WTC11 (cell line): Measurements from ENCODE around the gene SPRED1.

Experiments
- CREB1 ChIP-seq: sonication (generic); formaldehyde crosslinking; IDR thresholded peaks from 2 replicates; pipeline ENCODE4 v1.8.0; 2023; ENCODE audit warnings: mild to moderate bottlenecking, missing genetic modification reagents
- CREM ChIP-seq: sonication (generic); formaldehyde crosslinking; IDR thresholded peaks from 2 replicates; pipeline ENCODE4 v1.8.1; 2022; ENCODE audit warnings: mild to moderate bottlenecking, missing genetic modification reagents, moderate library complexity
- NFYB ChIP-seq: sonication (generic); formaldehyde crosslinking; conservative IDR thresholded peaks from 2 replicates; pipeline ENCODE4 v1.8.0; 2022; ENCODE audit warnings: low read depth, missing genetic modification reagents
- TCF7 ChIP-seq: sonication (generic); formaldehyde crosslinking; IDR thresholded peaks from 2 replicates; pipeline ENCODE4 v1.8.0; 2022; ENCODE audit warnings: mild to moderate bottlenecking, low read depth, missing genetic modification reagents, moderate library complexity
- ZNF317 ChIP-seq: sonication (generic); formaldehyde crosslinking; IDR thresholded peaks from 2 replicates; pipeline ENCODE4 v1.8.1; 2023; ENCODE audit warnings: low read depth, mild to moderate bottlenecking, moderate library complexity, missing genetic modification reagents, borderline replicate concordance
- TF ChIP-seq, protein P1 (sequence below): sonication (generic); formaldehyde crosslinking; IDR thresholded peaks from 2 replicates; pipeline ENCODE4 v1.8.0; 2023; ENCODE audit warnings: missing genetic modification reagents
- TF ChIP-seq, protein P2 (sequence below): fragments of 200-600 bp; IDR thresholded peaks from 2 replicates; pipeline ENCODE4 v1.8.0; 2022; ENCODE audit warnings: antibody characterized with exemption

DNA sequence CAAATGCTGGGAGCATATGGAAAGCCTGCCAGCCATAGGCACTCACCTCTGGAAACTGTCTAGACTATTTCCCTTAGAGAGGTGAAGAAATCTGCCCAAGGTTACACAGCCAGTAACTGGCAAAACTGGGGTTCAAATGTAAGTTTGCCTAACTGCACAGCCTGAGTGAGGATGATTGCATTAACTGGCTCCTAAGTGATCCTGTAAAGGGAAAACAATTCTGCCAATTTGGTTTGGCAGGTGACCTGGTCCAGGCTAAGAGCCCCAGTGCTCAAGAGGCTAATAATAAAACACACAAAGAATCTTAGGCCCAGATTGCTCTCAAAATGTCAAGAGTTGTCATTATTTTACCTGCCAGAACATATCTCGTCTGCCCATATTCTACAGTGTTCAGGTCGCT, 43.9 kb upstream of the SPRED1 start:
- TF ChIP-seq, protein P1, sequence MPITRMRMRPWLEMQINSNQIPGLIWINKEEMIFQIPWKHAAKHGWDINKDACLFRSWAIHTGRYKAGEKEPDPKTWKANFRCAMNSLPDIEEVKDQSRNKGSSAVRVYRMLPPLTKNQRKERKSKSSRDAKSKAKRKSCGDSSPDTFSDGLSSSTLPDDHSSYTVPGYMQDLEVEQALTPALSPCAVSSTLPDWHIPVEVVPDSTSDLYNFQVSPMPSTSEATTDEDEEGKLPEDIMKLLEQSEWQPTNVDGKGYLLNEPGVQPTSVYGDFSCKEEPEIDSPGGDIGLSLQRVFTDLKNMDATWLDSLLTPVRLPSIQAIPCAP (CRISPR knock-in tag) = no peak
- TF ChIP-seq, protein P2, sequence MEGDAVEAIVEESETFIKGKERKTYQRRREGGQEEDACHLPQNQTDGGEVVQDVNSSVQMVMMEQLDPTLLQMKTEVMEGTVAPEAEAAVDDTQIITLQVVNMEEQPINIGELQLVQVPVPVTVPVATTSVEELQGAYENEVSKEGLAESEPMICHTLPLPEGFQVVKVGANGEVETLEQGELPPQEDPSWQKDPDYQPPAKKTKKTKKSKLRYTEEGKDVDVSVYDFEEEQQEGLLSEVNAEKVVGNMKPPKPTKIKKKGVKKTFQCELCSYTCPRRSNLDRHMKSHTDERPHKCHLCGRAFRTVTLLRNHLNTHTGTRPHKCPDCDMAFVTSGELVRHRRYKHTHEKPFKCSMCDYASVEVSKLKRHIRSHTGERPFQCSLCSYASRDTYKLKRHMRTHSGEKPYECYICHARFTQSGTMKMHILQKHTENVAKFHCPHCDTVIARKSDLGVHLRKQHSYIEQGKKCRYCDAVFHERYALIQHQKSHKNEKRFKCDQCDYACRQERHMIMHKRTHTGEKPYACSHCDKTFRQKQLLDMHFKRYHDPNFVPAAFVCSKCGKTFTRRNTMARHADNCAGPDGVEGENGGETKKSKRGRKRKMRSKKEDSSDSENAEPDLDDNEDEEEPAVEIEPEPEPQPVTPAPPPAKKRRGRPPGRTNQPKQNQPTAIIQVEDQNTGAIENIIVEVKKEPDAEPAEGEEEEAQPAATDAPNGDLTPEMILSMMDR = no peak
- TF ChIP-seq NFYB (no peak), TCF7 (CRISPR knock-in tag) (no peak), ZNF317 (no peak), CREB1 (CRISPR knock-in tag) (no peak), CREM (CRISPR knock-in tag) (no peak)
